ENCODE data around the gene CCDC180. TPM values are rescaled to one million over a fixed set of nuclear protein-coding genes. Genes with fewer than 3 reads are reported as not detected.

CCDC180 gene
- total RNA-seq, 4 donors from 2014 or later: 1.9 to 15.0 (median 4.0) TPM

- TF ChIP-seq POLR2A (IDR thresholded peaks at IDR 0.05; ENCODE audit: low read depth): no peak
- TF ChIP-seq POLR2AphosphoS5 (IDR thresholded peaks at IDR 0.05): no peak
- no peak for TF ChIP-seq CTCF (IDR thresholded peaks at IDR 0.05)
- TF ChIP-seq EP300 (IDR thresholded peaks at IDR 0.05): no peak
- H3K9me3 ChIP-seq: no peaks in the 10 kb centered on the region
- DNase-seq (ENCODE audit: extremely low spot score): peak; percentile 64
- H3K36me3 ChIP-seq: peaks cover 3 to 53% (median 44%) of the 10 kb centered on the region in 4 donors
- H3K4me3 ChIP-seq: no peak overlapping the region
- intact Hi-C loops (cut with DNase I): no loop called here
- no peak overlapping the region for H3K27ac ChIP-seq (replicated peaks in 1 of 4)
- WGBS: 96% methylated on average over 5 of the region's 5 CpGs
- H3K4me1 ChIP-seq: peaks cover 0 to 18% (median 17%) of the 10 kb centered on the region in 4 donors
- H3K27me3 ChIP-seq: no peaks in the 10 kb centered on the region
These were observed 1.8 kb downstream of the CCDC180 start for GRCh38 chr9:97309260-97309659.

GRCh38 chr9:97310023-97310422, 2.6 kb downstream of the CCDC180 start:
- intact Hi-C loops (cut with DNase I): no loop called here
- H3K27me3 ChIP-seq: no peaks in the 10 kb centered on the region
- peaks cover 0 to 18% (median 17%) of the 10 kb centered on the region in 4 donors for H3K4me1 ChIP-seq
- no peak overlapping the region for H3K27ac ChIP-seq (replicated peaks in 1 of 4)
- H3K4me3 ChIP-seq: no peak overlapping the region
- WGBS: 86% methylated on average over 1 of the region's 2 CpGs
- DNase-seq (ENCODE audit: extremely low spot score): peak; percentile 62
- TF ChIP-seq EP300 (IDR thresholded peaks at IDR 0.05) (no peak), POLR2A (IDR thresholded peaks at IDR 0.05; ENCODE audit: low read depth) (no peak), CTCF (IDR thresholded peaks at IDR 0.05) (no peak), POLR2AphosphoS5 (IDR thresholded peaks at IDR 0.05) (no peak)
- peaks cover 3 to 60% (median 52%) of the 10 kb centered on the region in 4 donors for H3K36me3 ChIP-seq
- no peaks in the 10 kb centered on the region for H3K9me3 ChIP-seq

- H3K27ac ChIP-seq (replicated peaks in 1 of 4): no peak overlapping the region
- H3K9me3 ChIP-seq: no peaks in the 10 kb centered on the region
- DNase-seq (ENCODE audit: extremely low spot score): peak; percentile 53
- 90% methylated on average over 2 of the region's 2 CpGs for WGBS
- TF ChIP-seq POLR2A (IDR thresholded peaks at IDR 0.05; ENCODE audit: low read depth): no peak
- TF ChIP-seq POLR2AphosphoS5 (IDR thresholded peaks at IDR 0.05): no peak
- no peak for TF ChIP-seq CTCF (IDR thresholded peaks at IDR 0.05)
- no peak for TF ChIP-seq EP300 (IDR thresholded peaks at IDR 0.05)
- peaks cover 0 to 18% (median 17%) of the 10 kb centered on the region in 4 donors for H3K4me1 ChIP-seq
- H3K27me3 ChIP-seq: no peaks in the 10 kb centered on the region
- peaks cover 3 to 69% (median 61%) of the 10 kb centered on the region in 4 donors for H3K36me3 ChIP-seq
- intact Hi-C loops (cut with DNase I): no loop called here
- H3K4me3 ChIP-seq: no peak overlapping the region
These were observed 3.4 kb downstream of the CCDC180 start for GRCh38 chr9:97310896-97311295.

- Histone ChIP-seq H3K4me3 (no peak overlapping the region), H3K4me1 (peaks cover 0 to 13% (median 11%) of the 10 kb centered on the region in 4 donors), H3K27me3 (no peaks in the 10 kb centered on the region), H3K27ac (replicated peaks in 1 of 4) (no peak overlapping the region), H3K36me3 (peaks cover 3 to 80% (median 69%) of the 10 kb centered on the region in 4 donors), H3K9me3 (no peaks in the 10 kb centered on the region)
- 79% methylated on average over 10 of the region's 12 CpGs for WGBS
- peak; percentile 91 for DNase-seq (ENCODE audit: extremely low spot score)
- intact Hi-C loops (cut with DNase I): no loop called here
- no peak for TF ChIP-seq EP300 (IDR thresholded peaks at IDR 0.05)
- TF ChIP-seq POLR2AphosphoS5 (IDR thresholded peaks at IDR 0.05): no peak
- no peak for TF ChIP-seq CTCF (IDR thresholded peaks at IDR 0.05)
- TF ChIP-seq POLR2A (IDR thresholded peaks at IDR 0.05; ENCODE audit: low read depth): no peak
These were observed 4.5 kb downstream of the CCDC180 start for GRCh38 chr9:97311798-97312500.

Data from esophagus muscularis mucosa (tissue), 4 donors.